ENCODE data around the gene ULK2.

Gene ULK2

GRCh38 chr17:19738757-19739156 is 129.0 kb downstream of the ULK2 start:
- TF ChIP-seq NFIC (IDR thresholded peaks at IDR 0.05) (no peak), TCF12 (IDR thresholded peaks at IDR 0.05; ENCODE audit: low read depth) (no peak), CREB1 (IDR thresholded peaks at IDR 0.05; ENCODE audit: low read depth) (no peak), YY1 (IDR thresholded peaks at IDR 0.05; ENCODE audit: low read depth) (no peak), EP300 (IDR thresholded peaks at IDR 0.05; ENCODE audit: borderline replicate concordance) (no peak), ZBTB7A (IDR thresholded peaks at IDR 0.05; ENCODE audit: low read depth) (no peak), RAD21 (IDR thresholded peaks at IDR 0.05; ENCODE audit: low read depth) (no peak)

GRCh38 chr17:19738073-19738449 is 129.7 kb downstream of the ULK2 start:
- no peak for TF ChIP-seq USF1 (IDR thresholded peaks at IDR 0.05)
- no peak for TF ChIP-seq CREB1 (IDR thresholded peaks at IDR 0.05; ENCODE audit: low read depth)
- TF ChIP-seq TAF1 (IDR thresholded peaks at IDR 0.05; ENCODE audit: low read depth) = no peak
- no peak for TF ChIP-seq CEBPB (IDR thresholded peaks at IDR 0.05)
- TF ChIP-seq TEAD4 (IDR thresholded peaks at IDR 0.05) = no peak
- TF ChIP-seq RAD21 (IDR thresholded peaks at IDR 0.05; ENCODE audit: low read depth) = no peak
- TF ChIP-seq YY1 (IDR thresholded peaks at IDR 0.05; ENCODE audit: low read depth) = no peak
- no peak for TF ChIP-seq EGR1 (IDR thresholded peaks at IDR 0.05)
- TF ChIP-seq FOXM1 (IDR thresholded peaks at IDR 0.05; ENCODE audit: borderline replicate concordance, low read depth) = no peak
- no peak for TF ChIP-seq REST (IDR thresholded peaks at IDR 0.05; ENCODE audit: low read depth)
- no peak for TF ChIP-seq TCF12 (IDR thresholded peaks at IDR 0.05; ENCODE audit: low read depth)
- TF ChIP-seq MAX (IDR thresholded peaks at IDR 0.05) = no peak
- TF ChIP-seq EP300 (IDR thresholded peaks at IDR 0.05; ENCODE audit: borderline replicate concordance) = no peak
- no peak for TF ChIP-seq NFIC (IDR thresholded peaks at IDR 0.05)
- no peak for TF ChIP-seq ZBTB7A (IDR thresholded peaks at IDR 0.05; ENCODE audit: low read depth)

- no peak for TF ChIP-seq FOXM1 (IDR thresholded peaks at IDR 0.05; ENCODE audit: borderline replicate concordance, low read depth)
- no peak for TF ChIP-seq TEAD4 (IDR thresholded peaks at IDR 0.05)
- TF ChIP-seq CEBPB (IDR thresholded peaks at IDR 0.05) = no peak
- TF ChIP-seq USF1 (IDR thresholded peaks at IDR 0.05) = no peak
- TF ChIP-seq ZBTB7A (IDR thresholded peaks at IDR 0.05; ENCODE audit: low read depth) = no peak
- TF ChIP-seq YY1 (IDR thresholded peaks at IDR 0.05; ENCODE audit: low read depth) = no peak
- TF ChIP-seq EGR1 (IDR thresholded peaks at IDR 0.05) = no peak
- no peak for TF ChIP-seq EP300 (IDR thresholded peaks at IDR 0.05; ENCODE audit: borderline replicate concordance)
- TF ChIP-seq TCF12 (IDR thresholded peaks at IDR 0.05; ENCODE audit: low read depth) = no peak
- TF ChIP-seq CREB1 (IDR thresholded peaks at IDR 0.05; ENCODE audit: low read depth) = no peak
- TF ChIP-seq MAX (IDR thresholded peaks at IDR 0.05) = no peak
- TF ChIP-seq REST (IDR thresholded peaks at IDR 0.05; ENCODE audit: low read depth) = no peak
- TF ChIP-seq RAD21 (IDR thresholded peaks at IDR 0.05; ENCODE audit: low read depth) = no peak
- TF ChIP-seq NFIC (IDR thresholded peaks at IDR 0.05) = no peak
Measured at GRCh38 chr17:19737305-19738072, 130.2 kb downstream of the ULK2 start.

- TF ChIP-seq EP300 (IDR thresholded peaks at IDR 0.05; ENCODE audit: borderline replicate concordance) = no peak
- no peak for TF ChIP-seq USF1 (IDR thresholded peaks at IDR 0.05)
- no peak for TF ChIP-seq ZBTB7A (IDR thresholded peaks at IDR 0.05; ENCODE audit: low read depth)
- TF ChIP-seq TCF12 (IDR thresholded peaks at IDR 0.05; ENCODE audit: low read depth) = no peak
- no peak for TF ChIP-seq TEAD4 (IDR thresholded peaks at IDR 0.05)
- TF ChIP-seq MAX (IDR thresholded peaks at IDR 0.05) = no peak
- TF ChIP-seq TAF1 (IDR thresholded peaks at IDR 0.05; ENCODE audit: low read depth) = no peak
- no peak for TF ChIP-seq REST (IDR thresholded peaks at IDR 0.05; ENCODE audit: low read depth)
- TF ChIP-seq NFIC (IDR thresholded peaks at IDR 0.05) = no peak
- no peak for TF ChIP-seq CREB1 (IDR thresholded peaks at IDR 0.05; ENCODE audit: low read depth)
- TF ChIP-seq EGR1 (IDR thresholded peaks at IDR 0.05) = no peak
- TF ChIP-seq FOXM1 (IDR thresholded peaks at IDR 0.05; ENCODE audit: borderline replicate concordance, low read depth) = no peak
- TF ChIP-seq YY1 (IDR thresholded peaks at IDR 0.05; ENCODE audit: low read depth) = no peak
- TF ChIP-seq RAD21 (IDR thresholded peaks at IDR 0.05; ENCODE audit: low read depth) = no peak
- TF ChIP-seq CEBPB (IDR thresholded peaks at IDR 0.05) = no peak
Measured at GRCh38 chr17:19736071-19736470, 131.7 kb downstream of the ULK2 start.

All from Ishikawa (cell line).